ENCODE data around the gene MYOF. TPM values are rescaled to one million over a fixed set of nuclear protein-coding genes. Genes with fewer than 3 reads are reported as not detected.

MYOF gene
- total RNA-seq, 4 donors from 2014 or later = 46.8 to 139 (median 90.2) TPM

- TF ChIP-seq CTCF (IDR thresholded peaks at IDR 0.05; ENCODE audit: low read depth) = no peak
Measured at GRCh38 chr10:93462371-93462770, 19.8 kb downstream of the MYOF start.

DNA sequence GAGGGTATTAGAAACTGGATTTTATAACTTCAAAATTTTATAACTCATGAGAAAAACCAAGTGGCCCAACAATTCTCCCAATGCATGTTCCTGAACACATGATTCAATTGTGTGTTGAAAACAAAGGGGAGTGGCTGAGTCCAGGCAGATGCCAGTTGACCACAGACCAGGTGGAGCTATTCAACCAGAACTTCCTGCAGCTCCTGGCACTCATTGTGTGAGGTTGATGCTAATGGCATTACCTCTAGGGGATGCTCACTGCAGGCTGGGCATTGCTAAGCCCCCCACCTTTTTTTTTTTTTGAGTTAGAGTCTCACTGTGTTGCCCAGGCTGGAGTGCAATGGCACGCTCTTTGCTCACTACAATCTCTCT lies 20.3 kb downstream of the MYOF start:
- TF ChIP-seq CTCF (IDR thresholded peaks at IDR 0.05; ENCODE audit: low read depth) = no peak

- TF ChIP-seq CTCF (IDR thresholded peaks at IDR 0.05; ENCODE audit: low read depth) = no peak
Measured at GRCh38 chr10:93461109-93461806, 20.9 kb downstream of the MYOF start.

GRCh38 chr10:93459466-93459865 lies 22.7 kb downstream of the MYOF start:
- TF ChIP-seq CTCF (IDR thresholded peaks at IDR 0.05; ENCODE audit: low read depth) = no peak

GRCh38 chr10:93458821-93459257 lies 23.3 kb downstream of the MYOF start:
- TF ChIP-seq CTCF (IDR thresholded peaks at IDR 0.05; ENCODE audit: low read depth) = no peak

DNA sequence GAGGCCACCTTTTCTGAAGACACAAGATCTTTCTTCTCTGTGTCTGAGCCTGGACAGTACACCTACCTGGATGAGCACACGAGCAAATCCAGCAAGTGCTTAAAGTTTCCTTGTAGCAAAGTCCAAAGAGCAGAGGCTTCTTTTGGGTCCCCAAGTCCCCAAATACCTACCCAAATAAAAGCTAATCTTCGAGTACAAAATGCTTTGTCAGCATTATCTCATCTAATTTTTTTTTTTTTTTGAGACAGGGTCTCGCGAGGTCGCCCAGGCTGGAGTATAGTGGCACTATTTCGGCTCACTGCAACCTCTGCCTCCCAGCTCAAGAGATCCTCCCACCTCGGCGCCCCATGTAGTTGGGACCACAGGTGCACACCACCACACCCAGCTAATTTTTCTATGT lies 24.6 kb downstream of the MYOF start:
- no peak for TF ChIP-seq CTCF (IDR thresholded peaks at IDR 0.05; ENCODE audit: low read depth)

GRCh38 chr10:93456480-93456879 lies 25.7 kb downstream of the MYOF start:
- TF ChIP-seq CTCF (IDR thresholded peaks at IDR 0.05; ENCODE audit: low read depth) = no peak

All from subcutaneous adipose tissue (tissue), 4 donors.